Adipocyte (in vitro differentiated cells): ENCODE data around the gene SLC35F1.

Source experiments
- DNase-seq: peaks from one replicate; pipeline ENCODE4 v3.0.0-alpha.2; 2015; ENCODE audit warnings: low read depth
- H3K27me3 ChIP-seq: replicated peaks from 2 replicates; pipeline ENCODE4 v1.7.0; 2013; ENCODE audit warnings: mild to moderate bottlenecking, low read length, moderate library complexity; ENCODE audit not compliant: control insufficient read depth, insufficient read depth
- H3K36me3 ChIP-seq: 2 replicates; pipeline ENCODE4 v1.7.0; 2013; ENCODE audit warnings: low read length, mild to moderate bottlenecking, moderate library complexity; ENCODE audit not compliant: control insufficient read depth, insufficient read depth, severe bottlenecking
- H3K4me1 ChIP-seq: 2 replicates; pipeline ENCODE4 v1.7.0; 2013; ENCODE audit warnings: mild to moderate bottlenecking, low read length, moderate library complexity; ENCODE audit not compliant: control insufficient read depth, insufficient read depth
- H3K4me3 ChIP-seq: 2 replicates; pipeline ENCODE4 v1.7.0; 2013; ENCODE audit warnings: mild to moderate bottlenecking, low read length, moderate library complexity
- H3K9ac ChIP-seq: 2 replicates; pipeline ENCODE4 v1.7.0; 2013; ENCODE audit warnings: mild to moderate bottlenecking, low read length, moderate library complexity
- H3K9me3 ChIP-seq: 2 replicates; pipeline ENCODE4 v1.7.0; 2013; ENCODE audit warnings: mild to moderate bottlenecking, low read length, moderate library complexity; ENCODE audit not compliant: control insufficient read depth

The SLC35F1 gene

DNA sequence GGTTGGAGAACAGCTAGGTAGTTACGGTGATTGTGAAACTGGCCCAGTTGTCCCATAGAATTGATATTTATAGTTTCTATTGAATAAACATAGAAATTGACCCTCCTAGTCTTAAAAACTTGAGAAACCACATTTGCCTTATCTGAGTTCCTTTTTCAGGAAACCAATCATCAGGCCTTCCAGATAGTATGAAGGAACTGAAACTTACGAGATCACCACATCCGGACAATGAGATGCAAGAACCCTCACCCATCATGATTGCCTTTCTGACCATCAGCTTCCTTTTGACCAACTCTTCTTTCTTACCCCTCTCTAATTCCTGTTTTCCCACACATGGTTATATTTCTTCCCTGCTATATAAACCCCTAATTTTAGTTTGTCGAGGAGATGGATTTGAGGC lies 21.8 kb downstream of the SLC35F1 start:
- Histone ChIP-seq H3K9ac (no peak overlapping the region), H3K4me1 (no peaks in the 10 kb centered on the region), H3K27me3 (no peaks in the 10 kb centered on the region), H3K9me3 (peaks cover 14% of the 10 kb centered on the region), H3K36me3 (no peaks in the 10 kb centered on the region), H3K4me3 (no peak overlapping the region)
- DNase-seq: no peak

DNA sequence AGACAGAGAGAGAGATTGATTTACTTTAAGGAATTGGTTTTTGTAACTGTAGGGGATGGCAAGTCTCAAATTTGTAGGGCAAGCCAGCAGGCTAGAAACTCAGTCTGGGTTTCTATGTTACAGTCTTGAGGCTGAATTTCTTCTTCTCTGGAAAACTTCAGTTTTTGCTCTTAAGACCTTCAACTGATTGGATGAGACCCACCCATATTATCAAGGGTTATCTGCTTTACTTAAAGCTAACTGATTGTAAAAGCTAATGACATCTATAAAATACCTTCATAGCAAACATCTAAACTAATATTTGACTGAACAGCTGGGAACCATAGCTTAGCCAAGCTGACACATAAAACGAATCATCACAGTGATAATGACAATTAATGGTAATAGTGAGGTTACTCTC lies 22.4 kb downstream of the SLC35F1 start:
- Histone ChIP-seq H3K36me3 (no peaks in the 10 kb centered on the region), H3K4me3 (no peak overlapping the region), H3K9ac (no peak overlapping the region), H3K9me3 (peaks cover 14% of the 10 kb centered on the region), H3K27me3 (no peaks in the 10 kb centered on the region), H3K4me1 (no peaks in the 10 kb centered on the region)
- DNase-seq: no peak

DNA sequence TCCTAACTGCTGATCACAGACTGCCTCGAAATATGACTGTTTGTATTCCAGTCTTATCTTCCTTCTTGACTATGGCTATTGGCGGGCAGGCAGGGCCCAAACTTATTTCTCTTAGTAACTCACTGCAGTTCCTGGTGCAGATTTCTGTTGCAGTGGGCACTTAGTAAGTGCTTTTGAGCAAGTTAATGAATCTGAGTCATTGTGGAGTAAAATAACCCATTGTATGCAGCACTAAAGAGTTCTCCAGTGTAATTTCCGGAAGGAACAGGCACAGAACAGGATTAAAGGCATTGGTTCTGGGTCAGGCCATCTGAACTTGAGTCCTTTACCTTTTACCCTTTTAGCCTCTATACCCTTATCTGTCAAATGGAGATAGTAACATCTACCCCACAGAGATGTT lies 23.6 kb downstream of the SLC35F1 start:
- Histone ChIP-seq H3K4me3 (no peak overlapping the region), H3K9me3 (peaks cover 14% of the 10 kb centered on the region), H3K36me3 (no peaks in the 10 kb centered on the region), H3K27me3 (no peaks in the 10 kb centered on the region), H3K4me1 (no peaks in the 10 kb centered on the region), H3K9ac (no peak overlapping the region)
- no peak for DNase-seq

- no peaks in the 10 kb centered on the region for H3K4me1 ChIP-seq
- no peaks in the 10 kb centered on the region for H3K27me3 ChIP-seq
- H3K9me3 ChIP-seq: peaks cover 14% of the 10 kb centered on the region
- no peak overlapping the region for H3K9ac ChIP-seq
- DNase-seq: no peak
- no peak overlapping the region for H3K4me3 ChIP-seq
- no peaks in the 10 kb centered on the region for H3K36me3 ChIP-seq
These were observed 24.9 kb downstream of the SLC35F1 start for GRCh38 chr6:117932001-117932400.

DNA sequence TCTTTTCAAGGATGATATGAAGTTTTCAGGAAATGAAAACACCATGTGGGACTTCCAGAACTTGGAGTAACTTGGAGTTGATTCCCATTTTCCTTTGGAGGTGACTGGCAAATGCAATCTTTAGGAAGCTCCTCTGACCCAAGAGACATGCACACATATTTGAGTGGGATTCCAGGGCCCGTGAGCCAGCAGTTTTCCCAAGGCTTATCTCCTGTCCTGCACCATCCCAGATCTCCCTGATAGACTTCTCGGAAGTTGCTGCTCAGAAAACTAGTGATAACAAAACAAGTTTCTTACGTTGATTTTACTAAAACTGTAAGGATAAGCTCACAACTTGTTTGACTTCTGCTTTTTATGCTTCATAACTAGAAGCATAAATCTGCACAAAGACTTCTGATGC lies 25.6 kb downstream of the SLC35F1 start:
- Histone ChIP-seq H3K9ac (no peak overlapping the region), H3K4me3 (no peak overlapping the region), H3K9me3 (peaks cover 14% of the 10 kb centered on the region), H3K4me1 (no peaks in the 10 kb centered on the region), H3K27me3 (no peaks in the 10 kb centered on the region), H3K36me3 (no peaks in the 10 kb centered on the region)
- no peak for DNase-seq

DNA sequence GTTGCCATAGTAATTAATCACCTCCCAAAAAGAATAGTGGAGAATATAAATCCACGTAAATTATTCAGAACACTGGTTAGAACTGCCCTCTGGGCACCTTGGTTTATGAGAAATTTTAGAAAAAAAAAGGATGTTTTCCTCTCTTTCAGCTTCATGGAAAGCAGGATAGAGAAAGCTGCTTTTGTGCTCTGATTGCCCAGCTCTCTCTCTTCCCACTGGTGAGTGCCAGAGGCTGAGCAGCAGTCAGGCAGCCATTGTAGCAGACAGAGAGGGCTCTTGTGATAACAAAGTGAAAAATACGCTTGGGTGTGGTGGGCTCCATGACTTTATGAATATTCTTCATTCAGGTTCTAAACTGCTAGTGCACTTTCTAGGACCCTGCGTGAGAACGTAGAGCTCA lies 26.4 kb downstream of the SLC35F1 start:
- Histone ChIP-seq H3K9me3 (peaks cover 8% of the 10 kb centered on the region), H3K36me3 (no peaks in the 10 kb centered on the region), H3K4me3 (no peak overlapping the region), H3K4me1 (no peaks in the 10 kb centered on the region), H3K9ac (no peak overlapping the region), H3K27me3 (no peaks in the 10 kb centered on the region)
- DNase-seq: no peak

GRCh38 chr6:117938311-117938995 lies 31.4 kb downstream of the SLC35F1 start:
- no peaks in the 10 kb centered on the region for H3K4me1 ChIP-seq
- no peaks in the 10 kb centered on the region for H3K36me3 ChIP-seq
- no peak for DNase-seq
- no peak overlapping the region for H3K9ac ChIP-seq
- H3K4me3 ChIP-seq: no peak overlapping the region
- H3K27me3 ChIP-seq: no peaks in the 10 kb centered on the region
- H3K9me3 ChIP-seq: no peaks in the 10 kb centered on the region

- no peaks in the 10 kb centered on the region for H3K4me1 ChIP-seq
- H3K27me3 ChIP-seq: no peaks in the 10 kb centered on the region
- no peak overlapping the region for H3K9ac ChIP-seq
- no peak for DNase-seq
- H3K4me3 ChIP-seq: no peak overlapping the region
- peaks cover 3% of the 10 kb centered on the region for H3K9me3 ChIP-seq
- H3K36me3 ChIP-seq: no peaks in the 10 kb centered on the region
These were observed 40.2 kb downstream of the SLC35F1 start for GRCh38 chr6:117947234-117947633.

GRCh38 chr6:117951783-117952182 lies 44.7 kb downstream of the SLC35F1 start:
- no peak overlapping the region for H3K4me3 ChIP-seq
- no peak overlapping the region for H3K9ac ChIP-seq
- H3K4me1 ChIP-seq: no peaks in the 10 kb centered on the region
- H3K9me3 ChIP-seq: peaks cover 3% of the 10 kb centered on the region
- DNase-seq: no peak
- no peaks in the 10 kb centered on the region for H3K36me3 ChIP-seq
- no peaks in the 10 kb centered on the region for H3K27me3 ChIP-seq

- Histone ChIP-seq H3K9ac (no peak overlapping the region), H3K27me3 (no peaks in the 10 kb centered on the region), H3K4me1 (no peaks in the 10 kb centered on the region), H3K4me3 (no peak overlapping the region), H3K36me3 (no peaks in the 10 kb centered on the region), H3K9me3 (no peaks in the 10 kb centered on the region)
- no peak for DNase-seq
These were observed 48.7 kb downstream of the SLC35F1 start for GRCh38 chr6:117955684-117956256.

DNA sequence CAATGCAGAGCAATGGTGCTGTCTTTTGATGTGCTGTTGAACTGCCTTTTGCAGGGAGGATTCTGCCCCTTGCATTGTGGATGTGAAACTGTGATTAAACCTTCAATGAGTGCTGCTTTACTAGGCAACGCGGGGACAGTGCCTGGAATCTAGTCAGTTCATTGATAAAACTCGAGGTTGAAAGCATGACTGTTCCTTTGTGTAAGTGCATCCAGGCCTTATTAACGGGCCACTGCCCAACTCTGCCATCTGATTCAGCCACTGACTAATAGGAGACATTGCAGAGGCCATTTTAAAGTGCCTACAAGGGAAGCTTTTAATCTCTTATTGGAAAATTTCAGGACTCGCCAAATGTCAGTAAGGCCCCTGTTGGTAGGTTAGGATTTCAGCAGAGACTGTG lies 49.3 kb downstream of the SLC35F1 start:
- H3K9me3 ChIP-seq: no peaks in the 10 kb centered on the region
- H3K4me1 ChIP-seq: no peaks in the 10 kb centered on the region
- DNase-seq: no peak
- no peak overlapping the region for H3K4me3 ChIP-seq
- H3K27me3 ChIP-seq: no peaks in the 10 kb centered on the region
- no peaks in the 10 kb centered on the region for H3K36me3 ChIP-seq
- no peak overlapping the region for H3K9ac ChIP-seq

DNA sequence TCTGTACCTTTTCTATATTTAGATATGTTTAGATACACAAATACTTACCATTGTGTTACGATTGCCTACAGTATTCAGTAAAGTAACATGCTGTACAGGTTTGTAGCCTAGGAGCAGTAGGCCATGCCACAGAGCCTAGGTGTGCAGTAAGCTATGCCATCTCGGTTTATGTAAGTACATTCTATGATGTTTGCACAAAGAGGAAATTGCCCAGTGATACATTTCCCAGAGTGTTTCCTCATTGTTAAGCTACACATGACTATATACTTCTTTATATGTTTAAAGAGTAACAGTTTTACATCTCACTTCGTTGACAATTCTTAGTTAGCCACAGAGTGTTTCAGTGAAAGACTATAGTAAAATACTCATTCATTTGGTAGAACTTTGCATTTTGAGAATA lies 51.5 kb downstream of the SLC35F1 start:
- no peak overlapping the region for H3K4me3 ChIP-seq
- DNase-seq: no peak

More for the DNA sequence above, 51.5 kb downstream of the SLC35F1 start:
- no peaks in the 10 kb centered on the region for H3K4me1 ChIP-seq
- H3K27me3 ChIP-seq: no peaks in the 10 kb centered on the region
- no peaks in the 10 kb centered on the region for H3K9me3 ChIP-seq
- H3K36me3 ChIP-seq: no peaks in the 10 kb centered on the region
- no peak overlapping the region for H3K9ac ChIP-seq
